GM12878 (cell line): ENCODE results near the gene ANO6. TPM values are rescaled to one million over a fixed set of nuclear protein-coding genes. Genes with fewer than 3 reads are reported as not detected.

Experiments
- ATAC-seq: fragments of 200-7000 bp; cut with Tn5 transposase; 3 replicates; pipeline ENCODE4 v1.9.1; 2020; ENCODE audit warnings: mild to moderate bottlenecking, moderate library complexity
- BruUV-seq: library from RNA; stranded (reverse); fragments of 400-500 nt; replicated peaks from 2 replicates; lab custom pipeline; 2021; lab: Mats Ljungman, UMichigan
- CTCF ChIA-PET: fragments of 300-600 bp; sonication (Branson Sonifier 250); formaldehyde crosslinking; extraction: SDS; loops from one replicate; lab custom pipeline; 2021; ENCODE audit warnings: inconsistent platforms; lab: Yijun Ruan, JAX
- POLR2A ChIA-PET: fragments of 350-600 bp; formaldehyde crosslinking; extraction: SDS; loops from one replicate; lab custom pipeline; 2021; ENCODE audit warnings: inconsistent platforms; lab: Charles Lee
- RAD21 ChIA-PET: fragments of 300-600 bp; sonication (Branson Sonifier 250); formaldehyde crosslinking; loops from one replicate; lab custom pipeline; 2023; ENCODE audit warnings: antibody characterized with exemption; ENCODE audit not compliant: unreplicated experiment; lab: Charles Lee
- SMC1A ChIA-PET: fragments of 300-600 bp; sonication (Branson Sonifier 250); formaldehyde crosslinking; loops from one replicate; lab custom pipeline; 2023; ENCODE audit not compliant: unreplicated experiment, uncharacterized antibody; lab: Charles Lee
- DNase-seq: peaks from one replicate; pipeline ENCODE4 v3.0.0-alpha.2; 2011; ENCODE audit warnings: low read depth, low spot score
- FAIRE-seq: peaks from 3 replicates; lab custom pipeline; 2011; peaks lifted over from hg19 to GRCh38; lab: Jason Lieb, UNC
- H2AFZ ChIP-seq: 2 replicates; pipeline ENCODE4 v1.6.0; 2011; ENCODE audit warnings: low read depth, low read length, control low read depth; ENCODE audit not compliant: control insufficient read depth
- H3K27ac ChIP-seq: 2 replicates; pipeline ENCODE4 v1.5.1; 2011; ENCODE audit warnings: control low read depth; ENCODE audit not compliant: control insufficient read depth, insufficient read depth
- H3K27me3 ChIP-seq, 2 experiments: replicated peaks in 1 of 2; 2 replicates each; pipeline versions ENCODE4 v1.6.0 to v1.6.1; 2011; ENCODE audit warnings: low read length in 1 of 2; ENCODE audit not compliant: control insufficient read depth in 2 of 2, insufficient read depth in 2 of 2
- H3K36me3 ChIP-seq, 2 experiments: 2 replicates each; pipeline ENCODE4 v1.5.1; 2011; ENCODE audit warnings: low read length in 1 of 2; ENCODE audit not compliant: control insufficient read depth in 2 of 2, insufficient read depth in 2 of 2
- H3K4me1 ChIP-seq: 2 replicates; pipeline ENCODE4 v1.6.1; 2011; ENCODE audit warnings: mild to moderate bottlenecking, low read length, moderate library complexity, mixed read lengths; ENCODE audit not compliant: control insufficient read depth, insufficient read depth
- H3K4me2 ChIP-seq: 2 replicates; pipeline ENCODE4 v1.6.0; 2011; ENCODE audit warnings: control low read depth; ENCODE audit not compliant: control insufficient read depth, insufficient read depth
- H3K4me3 ChIP-seq: fragments of 200-600 bp; sonication (generic); 2 replicates; pipeline ENCODE4 v1.5.1; 2016
- H3K79me2 ChIP-seq: 2 replicates; pipeline ENCODE4 v1.6.0; 2011; ENCODE audit warnings: low read length; ENCODE audit not compliant: control insufficient read depth, insufficient read depth
- H3K9ac ChIP-seq: 2 replicates; pipeline ENCODE4 v1.8.0; 2011; ENCODE audit warnings: low read length, control low read depth, mixed read lengths; ENCODE audit not compliant: control insufficient read depth, insufficient read depth
- H3K9me3 ChIP-seq: replicated peaks from 3 replicates; pipeline ENCODE4 v1.5.1; 2011; ENCODE audit warnings: mild to moderate bottlenecking, low read length; ENCODE audit not compliant: control insufficient read depth, insufficient read depth
- H4K20me1 ChIP-seq: 2 replicates; pipeline ENCODE4 v1.6.0; 2011; ENCODE audit not compliant: control insufficient read depth, insufficient read depth
- BHLHE40 ChIP-seq, 2 experiments: fragments of 450-650 bp in 1 of 2; IDR thresholded peaks; 2 replicates each; pipeline ENCODE4 v1.6.1; 2011 to 2017; ENCODE audit warnings: low read depth in 2 of 2, borderline replicate concordance in 1 of 2, improper control_type of control experiment in 1 of 2, low read length in 1 of 2, mild to moderate bottlenecking in 1 of 2
- DPF2 ChIP-seq: fragments of 450-650 bp; IDR thresholded peaks from 2 replicates; pipeline ENCODE4 v1.6.1; 2017; ENCODE audit warnings: mild to moderate bottlenecking
- ETV6 ChIP-seq, 2 experiments: fragments of 450-650 bp in 1 of 2; IDR thresholded peaks in 1 of 2; conservative IDR thresholded peaks in 1 of 2; 2 replicates each; pipeline ENCODE4 v1.6.1; 2014; ENCODE audit warnings: antibody characterized with exemption in 1 of 2, borderline replicate concordance in 1 of 2, low read depth in 1 of 2, mild to moderate bottlenecking in 1 of 2, moderate library complexity in 1 of 2
- IRF4 ChIP-seq: IDR thresholded peaks from 2 replicates; pipeline ENCODE4 v1.6.1; 2011; ENCODE audit warnings: low read depth, low read length
- NFIC ChIP-seq: IDR thresholded peaks from 2 replicates; pipeline ENCODE4 v1.6.1; 2012; ENCODE audit warnings: low read depth, mild to moderate bottlenecking, inconsistent platforms, low read length, moderate library complexity
- NFYB ChIP-seq: IDR thresholded peaks from 2 replicates; pipeline ENCODE4 v1.6.1; 2011; ENCODE audit warnings: low read depth, mild to moderate bottlenecking, low read length, improper control_type of control experiment, moderate library complexity; ENCODE audit not compliant: insufficient read depth
- POU2F2 ChIP-seq: IDR thresholded peaks from 3 replicates; pipeline ENCODE4 v1.6.1; 2011; ENCODE audit warnings: low read depth, mild to moderate bottlenecking, low read length, borderline replicate concordance
- RCOR1 ChIP-seq: conservative IDR thresholded peaks from 2 replicates; pipeline ENCODE4 v1.6.1; 2012; ENCODE audit warnings: low read depth, low read length, improper control_type of control experiment
- RELB ChIP-seq: fragments of 450-650 bp; IDR thresholded peaks from 2 replicates; pipeline ENCODE4 v1.6.1; 2017; ENCODE audit warnings: low read depth, mild to moderate bottlenecking, moderate library complexity
- ZBED1 ChIP-seq: IDR thresholded peaks from 2 replicates; pipeline ENCODE4 v1.6.1; 2016; ENCODE audit warnings: borderline replicate concordance
- WGBS: methylation state at CpG from one replicate; pipeline ENCODE4 v1.1.6; 2016; ENCODE audit warnings: low lambda C conversion rate; ENCODE audit not compliant: insufficient replicate concordance, insufficient coverage; ENCODE audit errors: missing lambda C conversion rate; 5-methylcytosine and 5-hydroxymethylcytosine counted together
- in situ Hi-C: fragments of 300-500 bp; cut with MboI; formaldehyde crosslinking; loops from 9 replicates; pipeline ENCODE4 v1.14.3; 2018; ENCODE audit warnings: mixed read lengths
- intact Hi-C: fragments of 100-400 bp; cut with micrococcal nuclease; formaldehyde crosslinking; loops from one replicate; pipeline ENCODE4 v1.14.2; 2022; ENCODE audit not compliant: unreplicated experiment
- polyA plus RNA-seq, 11 experiments: library from polyadenylated mRNA; depleted of rRNA in 4 of 11; unstranded in 6 of 11; stranded (reverse) in 5 of 11; fragments of >200 nt; fragmentation: Nextera tagmentation in 4 of 11; fragmentation: Illumina TruSeq in 1 of 11; extraction: Ambion mirVana in 4 of 11; extraction: Trizol in 1 of 11; gene quantifications; 1 replicate in 1 of 11; 2 replicates in 10 of 11; pipeline versions ENCODE4 v1.2.1 to v1.2.3, GENCODE V29; 2011 to 2016; ENCODE audit warnings: inconsistent platforms in 2 of 11, missing spikeins in 2 of 11, low read depth in 1 of 11
- total RNA-seq, 4 experiments: library from RNA; depleted of rRNA in 3 of 4; stranded (reverse); fragments of >200 nt in 3 of 4; fragmentation: Illumina TruSeq in 1 of 4; extraction: Trizol in 1 of 4; gene quantifications; 2 replicates each; pipeline versions ENCODE4 v1.2.1 to v1.2.3, GENCODE V29; 2013 to 2021

ANO6 gene
- total and polyA plus RNA-seq, 10 of the 15 experiments (the other 5 are each of a cell fraction or from before 2014, with no cell fraction given), result 4.6 to 30.3 (median 26.0) TPM

- no peaks in the 10 kb centered on the region for H3K27me3 ChIP-seq
- TF ChIP-seq RELB (no peak), DPF2 (no peak), BHLHE40 (IDR thresholded peaks at IDR 0.05; ENCODE audit: borderline replicate concordance in 1 of 2, low read depth in 2 of 2, low read length in 1 of 2) (no peak), ZBED1 (no peak), POU2F2 (no peak), RCOR1 (no peak), NFYB (no peak), ETV6 (conservative IDR thresholded peaks at IDR 0.05 in 1 of 2, IDR thresholded peaks at IDR 0.05 in 1 of 2; ENCODE audit: borderline replicate concordance in 1 of 2, low read depth in 1 of 2) (no peak), NFIC (no peak), IRF4 (no peak)
- no peaks in the 10 kb centered on the region; the same call in 2 of the 3 replicates for H3K9me3 ChIP-seq
- peaks cover 1% of the 10 kb centered on the region for H3K79me2 ChIP-seq
- no peak overlapping the region for H3K4me2 ChIP-seq
- no TSS peak for BruUV-seq
- ChIA-PET SMC1A (interaction anchor here (0.8 to 2.4 kb wide), 6 partner anchors 21 to 106 kb away, joined by 3 to 5 read pairs (median 4); no protein-coding TSS in a partner anchor), POLR2A (interaction anchor here (0.6 kb wide), 1 partner anchor 43 kb away, joined by 3 read pairs; no protein-coding TSS in a partner anchor), RAD21 (no interaction called here), CTCF (interaction anchor here (0.9 to 2.4 kb wide), 4 partner anchors 11 to 76 kb away, joined by 3 to 9 read pairs (median 4); partner anchors contain the start of gene ANO6)
- no peaks in the 10 kb centered on the region; a peak in 1 of 4 replicates for H3K36me3 ChIP-seq
- no peak overlapping the region for H3K4me3 ChIP-seq
- DNase-seq, result no peak
- peaks cover 5% of the 10 kb centered on the region for H3K4me1 ChIP-seq
- 100% methylated on average over 2 of the region's 2 CpGs for WGBS
- H4K20me1 ChIP-seq, result no peaks in the 10 kb centered on the region; the same call in 1 of the 2 replicates
- in situ Hi-C loops, result no loop called here
- no peak overlapping the region for H2AFZ ChIP-seq
- intact Hi-C loops, result no loop called here
- ATAC-seq, result no peak
- no peak overlapping the region for H3K9ac ChIP-seq
- FAIRE-seq, result no peak
- H3K27ac ChIP-seq, result no peak overlapping the region
Measured at GRCh38 chr12:45290216-45290605, 74.3 kb downstream of the ANO6 start.
